ENCODE data around the gene MED22.
"Not testable (repeated sequence)": the region's sequence is repeated elsewhere in the genome, so short reads cannot be mapped to it uniquely, and the experiment has no call there.

MED22 gene

DNA sequence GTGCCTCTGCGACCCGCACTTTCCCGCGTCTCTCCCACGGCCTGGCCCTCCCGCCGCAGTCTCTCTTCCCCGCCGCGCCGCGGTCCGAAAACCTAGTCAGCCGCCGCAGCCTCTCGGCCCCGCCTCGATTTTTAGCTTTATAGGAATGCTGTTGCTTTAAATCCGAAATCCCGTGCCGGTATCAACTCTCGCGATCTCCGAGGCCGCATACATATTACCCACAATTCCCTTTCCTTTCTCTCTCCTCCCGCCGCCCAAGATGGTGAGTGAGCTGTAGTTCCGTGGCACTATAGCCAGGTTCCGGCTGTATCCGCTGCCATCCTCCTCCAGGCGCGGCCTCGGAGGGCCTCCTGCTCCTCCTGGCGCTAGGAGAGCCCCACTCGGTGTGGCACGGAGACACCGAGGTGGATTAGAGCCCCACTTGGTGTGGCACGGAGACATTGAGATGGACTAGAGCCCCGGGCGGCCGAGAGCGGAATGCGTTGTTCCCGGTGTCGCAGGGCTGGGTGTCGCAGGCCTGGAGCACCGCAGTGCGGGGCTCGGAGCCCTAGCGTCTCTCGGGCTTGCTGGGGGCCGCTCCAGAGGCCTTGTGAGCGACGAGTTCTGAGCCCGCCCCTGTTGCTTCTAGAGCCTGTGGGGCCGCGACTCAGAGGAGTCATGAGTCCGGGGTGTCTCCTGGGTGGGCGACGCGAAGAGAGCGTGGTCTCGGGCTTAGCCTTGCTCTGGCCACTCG, at the start of gene MED22, which contains the start of gene RPL7A:
MED22 (minus strand) TSS at position 147 of the 733 bp plus-strand sequence. CDS start 1,469 bp downstream, outside the sequence.
RPL7A (plus strand) TSS at position 234 of the 733 bp plus-strand sequence; CDS start at position 260, 26 bp downstream.
- DNase-seq (ENCODE audit: low read depth, low spot score) = peak; percentile 97

DNA sequence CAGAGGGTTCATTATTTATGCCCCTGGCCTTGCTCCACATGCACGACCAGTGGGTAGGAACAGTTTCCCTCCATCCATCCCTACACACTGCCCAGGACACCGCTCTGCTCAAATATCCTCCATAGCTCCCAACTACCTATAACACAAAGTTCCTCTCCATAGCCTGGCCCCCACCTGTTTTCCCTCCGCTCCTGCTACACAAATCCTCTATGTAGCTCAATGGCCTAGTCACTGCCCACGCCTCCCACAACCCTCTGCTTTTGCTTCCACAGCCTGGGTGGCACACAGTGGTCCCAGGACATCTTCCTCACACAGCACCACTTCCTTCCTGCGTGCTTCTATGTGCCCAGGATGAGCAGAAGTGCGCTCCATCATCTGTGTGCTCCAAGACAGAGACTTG, 49.4 kb upstream of the MED22 start:
- DNase-seq (ENCODE audit: low read depth, low spot score) = no peak

DNA sequence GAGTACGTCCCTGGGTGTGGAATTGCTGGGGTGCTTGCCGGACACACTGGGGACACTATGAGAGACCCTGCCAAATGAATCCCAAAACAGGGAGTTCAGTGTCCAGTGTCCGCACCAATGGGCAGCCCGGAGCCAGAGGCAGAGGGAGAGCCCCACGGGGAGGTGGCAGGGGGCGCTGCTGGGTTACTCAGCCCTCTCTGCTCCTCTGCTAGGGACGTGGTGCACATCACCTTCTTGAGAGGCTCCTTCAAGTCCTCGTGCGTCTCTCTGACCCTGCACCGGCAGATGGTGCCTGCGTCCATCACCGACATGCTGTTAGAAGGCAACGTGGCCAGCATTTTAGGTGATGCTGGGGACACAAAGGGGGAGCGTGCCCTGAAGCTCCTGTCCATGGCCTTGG, 49.0 kb upstream of the MED22 start:
- DNase-seq (ENCODE audit: low read depth, low spot score) = peak; percentile 82

DNA sequence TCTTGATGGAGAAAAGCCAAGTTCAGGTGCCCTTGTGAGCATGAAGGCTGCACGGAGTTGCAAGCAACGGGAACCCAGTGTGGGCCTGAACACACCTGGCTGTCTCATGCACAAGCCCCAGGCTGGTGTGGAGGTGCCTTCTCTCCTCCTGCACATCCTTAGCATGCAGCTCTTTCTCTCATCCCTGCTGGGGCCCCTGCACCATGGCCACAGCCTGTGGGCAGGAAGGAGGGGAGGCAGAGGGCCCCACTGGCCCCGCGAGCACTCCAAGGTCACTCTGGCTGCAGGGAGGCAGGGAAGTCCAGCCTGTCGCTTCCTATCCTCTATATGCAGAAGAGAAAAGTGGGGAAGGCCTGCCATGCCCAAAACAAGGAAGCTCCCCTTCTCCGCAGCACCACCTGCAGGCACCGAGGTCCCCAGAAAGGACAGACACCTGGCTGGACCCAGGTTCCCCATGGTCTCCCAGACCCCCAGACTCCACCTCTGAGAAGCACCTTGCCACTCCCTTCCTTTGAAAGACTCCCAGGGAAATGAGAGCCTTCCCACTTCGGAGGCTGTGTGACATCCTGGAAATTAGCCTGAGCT, 46.8 kb upstream of the MED22 start:
- no peak for DNase-seq (ENCODE audit: low read depth, low spot score)

DNA sequence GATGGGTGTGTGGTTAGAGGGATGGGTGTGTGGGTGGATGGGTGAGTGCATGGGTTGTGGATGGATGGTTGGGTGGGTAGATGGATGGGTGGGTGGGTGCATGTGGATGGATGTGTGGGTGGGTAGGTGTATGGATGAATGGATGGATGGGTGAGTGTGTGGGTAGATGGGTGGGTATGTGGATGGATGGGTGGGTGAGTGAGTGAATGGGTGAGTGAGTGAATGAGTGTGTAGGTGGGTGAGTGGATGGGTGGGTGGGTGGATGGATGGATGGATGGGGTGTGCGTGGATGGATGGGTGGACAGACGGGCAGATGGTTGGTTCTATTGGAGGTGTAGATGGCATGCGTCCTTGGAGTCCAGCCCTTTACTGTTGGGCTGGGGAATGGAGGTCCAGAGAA, 45.5 kb upstream of the MED22 start:
- DNase-seq (ENCODE audit: low read depth, low spot score) = no peak

DNA sequence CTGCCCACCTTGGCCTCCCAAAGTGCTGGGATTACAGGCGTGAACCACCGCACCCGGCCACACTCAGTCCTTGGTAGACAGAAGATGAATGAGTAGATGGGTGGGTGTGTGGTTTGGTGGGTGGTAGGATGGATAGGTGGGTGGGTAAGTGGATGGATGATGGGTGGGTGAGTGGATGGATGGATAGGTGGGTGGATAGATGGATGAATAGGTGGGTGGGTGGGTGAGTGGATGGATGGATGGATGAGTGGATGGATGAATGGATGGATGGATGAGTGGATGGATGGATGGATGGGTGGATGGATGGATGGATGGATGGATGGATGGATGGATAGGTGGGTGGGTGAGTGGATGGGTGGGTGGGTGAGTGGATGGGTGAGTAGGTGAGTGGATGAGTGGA, 44.4 kb upstream of the MED22 start:
- DNase-seq (ENCODE audit: low read depth, low spot score) = not testable (repeated sequence)

DNA sequence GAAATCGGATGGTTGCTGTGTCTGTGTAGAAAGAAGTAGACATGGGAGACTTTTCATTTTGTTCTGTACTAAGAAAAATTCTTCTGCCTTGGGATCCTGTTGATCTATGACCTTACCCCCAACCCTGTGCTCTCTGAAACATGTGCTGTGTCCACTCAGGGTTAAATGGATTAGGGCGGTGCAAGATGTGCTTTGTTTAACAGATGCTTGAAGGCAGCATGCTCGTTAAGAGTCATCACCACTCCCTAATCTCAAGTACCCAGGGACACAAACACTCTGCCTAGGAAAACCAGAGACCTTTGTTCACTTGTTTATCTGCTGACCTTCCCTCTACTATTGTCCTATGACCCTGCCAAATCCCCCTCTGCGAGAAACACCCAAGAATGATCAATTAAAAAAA, 43.5 kb upstream of the MED22 start:
- DNase-seq (ENCODE audit: low read depth, low spot score) = not testable (repeated sequence)

DNA sequence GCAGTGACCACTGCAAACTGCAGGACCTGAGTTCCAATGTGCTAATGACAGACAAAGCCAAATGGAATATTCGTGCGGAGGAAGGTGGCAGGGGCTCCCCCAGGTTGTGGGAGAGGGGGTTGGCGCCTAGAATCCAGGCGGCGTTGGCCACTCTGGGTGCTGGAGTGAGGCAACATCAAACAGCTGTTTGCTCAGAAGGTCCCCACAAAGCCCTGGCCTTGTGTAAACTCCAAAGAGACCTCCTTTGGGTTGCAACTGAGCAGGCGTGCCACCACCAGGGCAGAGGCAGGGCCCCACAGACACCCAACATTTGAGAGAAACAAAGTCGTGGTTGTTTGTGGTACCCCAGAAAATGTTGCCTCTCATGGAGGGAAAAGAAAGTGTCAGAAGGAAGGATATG, 42.8 kb upstream of the MED22 start:
- no peak for DNase-seq (ENCODE audit: low read depth, low spot score)

DNA sequence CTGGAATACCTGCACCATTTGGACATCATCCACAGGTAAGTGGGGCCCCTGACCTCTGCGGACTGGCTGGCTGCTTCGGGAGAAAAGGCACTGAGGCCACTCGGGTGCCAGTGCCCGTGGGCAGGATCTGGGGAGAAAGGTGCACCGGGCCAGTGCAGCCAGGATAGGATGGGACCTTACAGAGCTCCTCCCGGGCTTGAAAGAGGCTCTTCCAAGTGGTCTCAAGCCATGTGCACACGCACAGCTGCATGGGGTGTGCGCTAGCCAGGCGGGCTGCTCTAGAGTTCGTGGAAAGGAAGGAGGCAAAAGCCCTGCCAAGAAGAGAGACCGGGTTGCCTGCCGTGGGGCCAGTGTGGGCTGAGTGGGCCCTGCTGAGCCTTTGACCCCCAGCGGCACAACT, 41.6 kb upstream of the MED22 start:
- DNase-seq (ENCODE audit: low read depth, low spot score) = no peak

DNA sequence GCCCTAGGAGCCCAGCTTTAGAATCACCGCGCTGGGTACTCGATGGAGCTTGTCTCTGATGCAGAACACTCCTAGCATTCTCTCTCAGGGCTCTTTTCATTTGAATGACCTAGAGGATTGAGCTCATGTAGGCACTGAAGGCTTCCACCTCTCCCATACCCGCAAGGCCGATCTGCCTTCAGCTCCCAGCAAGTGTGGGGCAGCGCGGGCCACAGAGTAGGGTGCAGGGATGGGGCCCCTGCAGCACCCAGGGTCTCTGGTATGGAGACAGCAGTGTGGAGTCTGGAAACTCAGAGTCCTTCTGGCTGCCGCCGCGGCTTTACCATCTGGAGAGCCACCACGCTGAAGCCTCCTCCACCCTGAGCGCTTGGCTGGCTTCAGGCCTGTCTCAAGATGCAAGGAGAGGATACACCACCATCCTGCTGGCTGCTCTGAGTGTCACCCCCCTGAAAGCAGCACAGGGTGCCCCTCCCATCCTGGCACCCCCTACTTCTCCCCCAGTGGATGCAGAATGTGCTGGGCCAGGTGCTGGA, 41.2 kb upstream of the MED22 start:
- no peak for DNase-seq (ENCODE audit: low read depth, low spot score)

DNA sequence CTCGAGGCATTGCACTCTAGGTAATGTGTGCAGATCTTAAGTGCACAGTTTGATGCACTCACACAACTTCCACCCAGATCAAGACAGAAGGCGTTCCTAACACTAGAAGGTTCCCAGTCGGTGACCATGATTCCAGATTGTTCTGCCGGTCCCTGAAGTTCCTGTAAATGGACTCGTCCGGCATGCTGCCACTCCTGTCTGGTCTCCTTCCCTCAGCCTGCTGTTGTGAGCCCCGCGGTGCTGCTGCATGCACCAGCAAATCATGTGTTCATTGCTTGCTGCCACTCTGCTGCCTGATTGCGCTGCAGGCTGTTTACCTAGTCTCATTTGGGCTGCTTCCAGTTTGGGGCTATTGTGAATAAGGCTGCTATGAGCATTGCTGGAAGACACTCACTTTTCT, 39.7 kb upstream of the MED22 start:
- DNase-seq (ENCODE audit: low read depth, low spot score) = peak; percentile 59

DNA sequence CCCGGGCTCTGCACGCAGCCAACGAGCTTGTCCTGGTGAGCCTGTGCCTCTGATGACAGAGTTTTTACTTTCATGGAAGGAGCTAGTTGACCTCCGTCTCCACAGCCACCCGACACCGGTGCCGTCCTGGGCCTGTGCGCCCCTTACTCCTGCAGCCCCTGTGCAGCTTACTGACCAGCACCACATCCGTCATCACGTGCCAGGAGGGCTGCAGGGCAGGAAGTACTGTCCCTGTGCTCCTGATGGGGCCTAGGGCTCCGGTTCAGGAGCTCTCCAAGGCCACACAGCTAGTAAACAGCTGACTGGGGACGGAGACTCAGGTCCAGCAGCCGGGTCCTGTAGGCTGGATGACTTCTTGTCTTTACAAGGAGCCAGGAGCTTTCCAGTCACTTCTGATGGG, 38.4 kb upstream of the MED22 start:
- no peak for DNase-seq (ENCODE audit: low read depth, low spot score)

DNA sequence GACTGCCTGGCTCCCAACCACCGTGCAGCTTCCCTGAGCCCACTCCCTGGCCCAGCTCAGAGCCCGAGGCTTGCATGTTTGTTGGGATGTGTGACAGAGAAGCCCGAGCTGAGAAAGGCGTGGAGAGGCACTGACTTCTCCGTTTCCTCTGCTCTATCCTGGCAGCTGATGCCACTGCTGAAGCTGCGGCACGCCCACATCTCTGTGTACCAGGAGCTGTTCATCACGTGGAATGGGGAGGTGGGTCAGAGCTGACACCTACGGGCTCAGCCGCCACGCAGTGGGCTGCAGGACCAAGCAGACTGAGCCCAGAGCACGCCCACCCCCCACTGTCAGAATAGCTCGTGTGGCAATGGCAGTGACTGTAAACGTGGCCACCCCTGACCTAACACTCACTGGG, 37.5 kb upstream of the MED22 start:
- DNase-seq (ENCODE audit: low read depth, low spot score) = no peak

DNA sequence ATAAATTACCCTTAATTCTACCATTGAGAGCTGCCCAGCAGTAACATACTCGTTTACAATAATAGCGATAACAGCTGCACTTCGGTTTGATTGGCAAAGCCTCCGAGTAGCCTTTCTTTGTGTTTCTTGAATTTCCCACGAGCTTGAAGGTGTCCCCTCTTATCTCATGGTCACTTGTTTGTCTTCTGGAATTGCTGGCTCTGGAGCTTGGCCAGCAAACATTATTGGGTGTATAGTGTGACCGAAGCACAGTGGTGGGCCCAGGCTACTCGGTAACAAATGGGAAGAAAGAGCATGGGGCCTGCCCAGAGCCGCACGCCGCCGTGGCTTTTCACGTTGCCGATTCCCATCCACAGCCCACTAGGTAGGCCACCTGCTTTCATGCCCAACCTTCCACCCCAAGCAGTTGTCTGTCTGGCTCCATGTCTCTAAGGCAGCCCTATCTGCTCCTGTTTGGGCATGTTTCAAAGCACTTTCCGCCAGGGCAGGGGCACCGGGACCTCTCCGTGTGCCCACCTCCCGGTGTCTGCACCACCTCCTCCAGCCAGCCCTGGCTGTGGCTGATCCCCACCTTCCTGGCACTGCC, 36.9 kb upstream of the MED22 start:
- DNase-seq (ENCODE audit: low read depth, low spot score) = no peak

DNA sequence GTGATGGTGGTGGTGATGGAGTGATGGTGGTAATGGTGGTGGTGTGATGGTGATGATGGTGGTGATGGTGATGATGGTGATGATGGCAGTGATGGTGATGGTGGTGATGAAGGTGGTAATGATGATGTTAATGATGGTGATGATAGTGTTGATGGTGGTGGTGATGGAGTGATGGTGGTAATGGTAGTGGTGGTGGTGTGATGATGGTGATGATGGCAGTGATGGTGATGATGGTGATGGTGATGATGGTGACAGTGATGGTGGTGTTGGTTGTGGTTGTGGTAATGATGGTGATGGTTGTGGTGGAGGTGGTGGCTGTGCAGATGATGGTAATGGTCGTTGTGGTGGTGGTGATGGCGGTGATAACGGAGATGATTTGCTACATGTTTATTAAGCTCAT, 35.5 kb upstream of the MED22 start:
- no peak for DNase-seq (ENCODE audit: low read depth, low spot score)

DNA sequence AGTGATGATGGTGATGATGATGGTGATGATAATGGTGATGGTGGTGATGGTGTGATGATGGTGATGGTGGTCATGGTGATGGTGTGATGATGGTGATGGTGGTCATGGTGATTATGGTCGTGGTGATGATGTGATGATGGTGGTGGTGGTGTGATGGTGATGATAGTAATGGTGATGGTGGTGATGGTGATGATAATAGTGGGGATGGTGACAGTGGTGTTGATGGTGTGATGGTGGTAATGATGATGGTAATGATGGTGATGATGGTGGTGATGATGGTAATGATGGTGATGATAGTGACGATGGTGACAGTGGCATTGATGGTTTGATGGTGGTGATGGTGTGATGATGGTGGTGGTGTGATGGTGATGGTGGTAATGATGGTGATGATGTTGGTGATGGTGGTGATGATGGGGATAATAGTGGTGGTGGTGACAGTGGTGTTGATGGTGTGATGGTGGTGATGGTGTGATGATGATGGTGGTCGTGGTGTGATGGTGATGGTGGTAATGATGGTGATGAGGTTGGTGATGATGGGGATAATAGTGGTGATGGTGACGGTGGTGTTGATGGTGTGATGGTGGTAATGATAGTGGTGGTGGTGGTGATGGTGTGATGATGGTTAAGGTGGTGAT, 34.7 kb upstream of the MED22 start:
- DNase-seq (ENCODE audit: low read depth, low spot score) = no peak

DNA sequence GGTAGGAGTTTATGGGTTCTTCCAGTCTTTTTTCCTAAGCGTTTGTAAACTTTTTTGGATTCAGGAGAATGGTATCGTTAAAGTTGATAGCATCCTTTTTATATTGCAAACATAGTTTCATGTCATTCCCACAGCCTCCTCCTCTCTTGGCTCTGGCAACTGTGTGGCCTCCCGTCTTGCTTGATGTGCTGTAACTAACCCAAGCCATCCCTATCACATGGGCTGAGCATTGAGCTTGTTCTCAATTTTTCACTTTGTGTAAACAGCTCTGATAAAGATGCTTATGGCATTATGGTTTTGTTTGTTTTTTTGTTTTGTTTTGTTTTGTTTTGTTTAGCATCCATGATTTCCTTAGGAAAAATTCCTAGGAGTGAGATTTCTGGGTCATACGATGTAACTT, 32.8 kb upstream of the MED22 start:
- DNase-seq (ENCODE audit: low read depth, low spot score) = no peak

DNA sequence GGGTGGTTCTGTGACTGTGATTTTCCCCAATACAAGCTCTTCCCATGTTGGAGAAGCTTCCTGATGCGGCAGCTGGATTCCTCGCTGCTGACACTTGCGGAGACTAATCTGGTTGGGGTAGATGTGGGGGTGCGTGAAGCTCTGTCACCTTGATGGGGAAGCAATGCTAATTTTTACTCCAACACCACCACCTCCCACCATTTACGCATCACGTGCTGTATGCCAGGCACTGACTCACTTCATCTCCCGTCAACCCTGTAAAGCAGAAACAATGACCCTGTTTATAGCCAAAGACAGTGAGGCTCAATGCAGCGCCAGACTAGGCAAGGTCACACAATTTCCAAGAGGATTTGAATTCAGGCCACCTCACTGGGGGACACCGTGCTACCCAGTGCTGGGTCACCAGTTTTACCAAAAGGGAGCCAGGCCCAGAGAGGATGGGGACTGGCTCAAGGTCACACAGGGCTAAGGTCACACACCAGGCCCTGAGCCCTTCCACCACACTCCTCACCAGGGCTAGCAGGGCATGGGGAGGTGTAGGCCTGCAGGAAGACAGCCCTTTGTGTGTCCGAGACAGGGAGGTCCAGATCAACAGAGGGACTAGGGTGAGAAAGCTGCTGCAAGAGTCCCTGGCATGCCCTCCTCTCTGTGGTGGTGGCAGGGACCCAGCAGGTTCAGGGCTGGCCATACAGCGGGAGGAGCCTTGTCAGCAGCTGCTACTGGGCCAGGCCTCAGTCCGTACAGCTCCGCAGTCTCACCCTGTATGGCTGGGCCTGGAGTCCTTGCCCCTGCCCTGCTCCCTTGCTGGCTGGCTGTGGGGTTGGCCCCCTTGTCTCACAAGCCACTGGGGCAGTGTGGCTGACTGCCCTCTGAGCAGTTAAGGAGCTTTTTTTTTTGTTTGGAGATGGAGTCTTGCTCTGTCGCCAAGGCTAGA, 31.5 kb upstream of the MED22 start:
- no peak for DNase-seq (ENCODE audit: low read depth, low spot score)

DNA sequence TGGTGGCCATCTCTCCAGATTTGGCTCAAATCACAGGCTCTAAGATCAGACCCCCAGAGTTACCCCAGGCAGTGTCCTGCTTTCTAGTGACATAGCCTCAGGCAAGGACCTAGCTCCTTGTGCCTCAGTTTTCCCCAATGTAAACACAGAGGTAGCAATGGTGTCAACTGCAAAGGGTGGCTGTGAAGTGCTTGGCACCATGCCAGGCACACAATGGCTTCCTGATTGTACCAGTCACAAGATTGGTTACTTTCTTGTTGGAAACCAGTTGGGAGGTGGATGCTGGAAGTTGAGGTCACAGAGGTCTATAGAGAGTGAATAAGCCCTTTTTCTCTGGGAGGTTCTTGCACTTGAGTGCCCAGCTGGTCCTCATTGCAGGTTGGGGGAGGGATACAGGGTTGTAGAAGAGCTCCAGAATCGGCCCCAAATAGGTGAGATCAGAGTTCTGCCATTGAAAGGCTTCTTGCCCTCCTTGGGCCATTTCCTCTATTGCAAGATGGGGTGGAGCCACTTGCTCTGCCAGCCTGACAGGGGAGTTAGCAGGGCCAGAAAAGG, 30.6 kb upstream of the MED22 start:
- no peak for DNase-seq (ENCODE audit: low read depth, low spot score)

DNA sequence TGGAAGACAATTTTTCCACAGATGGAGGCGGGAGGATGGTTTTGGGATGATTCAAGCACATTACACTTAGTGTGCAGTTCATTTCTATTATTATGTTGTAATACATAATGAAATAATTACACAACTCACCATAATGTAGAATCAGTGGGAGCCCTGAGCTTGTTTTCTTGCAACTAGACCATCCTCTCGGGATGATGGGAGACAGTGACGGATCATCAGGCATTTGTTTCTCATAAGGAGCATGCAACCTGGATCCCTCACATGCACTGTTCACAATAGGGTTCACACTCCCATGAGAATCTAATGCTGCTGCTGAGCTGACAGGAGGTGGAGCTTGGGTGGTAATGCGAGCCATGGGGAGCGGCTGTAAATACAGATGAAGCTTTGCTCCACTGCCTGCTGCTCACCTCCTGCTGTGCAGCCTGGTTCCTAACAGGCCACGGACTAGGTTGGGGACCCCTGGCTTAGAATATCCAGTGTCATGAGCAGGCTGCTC, 29.8 kb upstream of the MED22 start:
- DNase-seq (ENCODE audit: low read depth, low spot score) = peak; percentile 18

DNA sequence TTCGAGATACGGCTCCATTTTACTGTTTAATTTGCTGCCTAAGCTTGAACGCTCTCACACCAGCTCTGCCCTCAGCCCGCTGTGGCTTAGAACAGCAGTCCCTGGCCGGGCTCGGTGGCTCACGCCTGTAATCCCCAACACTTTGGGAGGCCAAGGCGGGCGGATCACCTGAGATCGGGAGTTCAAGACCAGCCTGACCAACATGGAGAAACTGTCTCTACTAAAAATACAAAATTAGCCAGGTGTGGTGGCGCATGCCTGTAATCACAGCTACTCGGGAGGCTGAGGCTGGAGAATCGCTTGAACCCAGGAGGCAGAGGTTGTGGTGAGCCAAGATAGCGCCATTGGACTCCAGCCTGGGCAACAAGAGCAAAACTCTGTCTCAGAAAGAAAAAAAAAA, 29.3 kb upstream of the MED22 start:
- not testable (repeated sequence) for DNase-seq (ENCODE audit: low read depth, low spot score)

All from ELF-1 (cell line).